ENCODE data around the gene TMEM201.

Gene TMEM201

GRCh38 chr1:9600861-9601834, 12.4 kb downstream of the TMEM201 start:
- DNase-seq: no peak

- no peak for DNase-seq
Measured at GRCh38 chr1:9601942-9602793, 13.5 kb downstream of the TMEM201 start.

GRCh38 chr1:9602794-9603167, 14.1 kb downstream of the TMEM201 start:
- no peak for DNase-seq

GRCh38 chr1:9603307-9603706, 14.6 kb downstream of the TMEM201 start:
- DNase-seq: no peak

- no peak for DNase-seq
Measured at GRCh38 chr1:9603766-9604753, 15.3 kb downstream of the TMEM201 start.

- DNase-seq: no peak
Measured at GRCh38 chr1:9604836-9605235, 16.1 kb downstream of the TMEM201 start.

- DNase-seq: no peak
Measured at GRCh38 chr1:9605946-9606455, 17.3 kb downstream of the TMEM201 start.

- no peak for DNase-seq
Measured at GRCh38 chr1:9606458-9606857, 17.7 kb downstream of the TMEM201 start.

- no peak for DNase-seq
Measured at GRCh38 chr1:9606948-9607347, 18.2 kb downstream of the TMEM201 start.

- no peak for DNase-seq
Measured at GRCh38 chr1:9607352-9607751, 18.6 kb downstream of the TMEM201 start.

- no peak for DNase-seq
Measured at GRCh38 chr1:9609998-9610397, 21.3 kb downstream of the TMEM201 start.

GRCh38 chr1:9610548-9610947, 21.8 kb downstream of the TMEM201 start:
- DNase-seq: no peak

GRCh38 chr1:9611716-9612115, 23.0 kb downstream of the TMEM201 start:
- no peak for DNase-seq

GRCh38 chr1:9612162-9612845, 23.6 kb downstream of the TMEM201 start:
- DNase-seq: no peak

GRCh38 chr1:9612871-9613624, 24.3 kb downstream of the TMEM201 start:
- no peak for DNase-seq

GRCh38 chr1:9613625-9614299, 25.1 kb downstream of the TMEM201 start:
- DNase-seq: no peak

- peak; percentile 25 for DNase-seq
Measured at GRCh38 chr1:9615316-9616063, 26.8 kb downstream of the TMEM201 start.

- no peak for DNase-seq
Measured at GRCh38 chr1:9618909-9619679, 30.4 kb downstream of the TMEM201 start.

Measured in fibroblast of skin of back (primary cell).